HepG2 (cell line): ENCODE results near the gene BIRC6. TPM values are rescaled to one million over a fixed set of nuclear protein-coding genes. Genes with fewer than 3 reads are reported as not detected.

ENCODE experiments used
- CBX1 ChIP-seq: IDR thresholded peaks from one replicate; pipeline ENCODE4 v1.6.1; 2016; ENCODE audit warnings: antibody characterized with exemption, low read depth
- DNMT1 ChIP-seq: sonication (generic); formaldehyde crosslinking; IDR thresholded peaks from 2 replicates; pipeline ENCODE4 v1.5.1; 2020; ENCODE audit warnings: mild to moderate bottlenecking, missing genetic modification reagents
- DPF2 ChIP-seq: sonication (generic); formaldehyde crosslinking; IDR thresholded peaks from 2 replicates; pipeline ENCODE4 v1.4.0; 2020; ENCODE audit warnings: mild to moderate bottlenecking, low read depth, missing genetic modification reagents, borderline replicate concordance
- EHMT2 ChIP-seq: fragments of 200-600 bp; sonication (generic); IDR thresholded peaks from 2 replicates; pipeline ENCODE4 v1.7.0; 2017; ENCODE audit warnings: antibody characterized with exemption, low read depth, low read length, borderline replicate concordance
- ESRRA ChIP-seq: sonication (generic); formaldehyde crosslinking; IDR thresholded peaks from 2 replicates; pipeline ENCODE4 v1.5.1; 2020; ENCODE audit warnings: mild to moderate bottlenecking, low read depth, missing genetic modification reagents
- GMEB2 ChIP-seq: IDR thresholded peaks from 2 replicates; pipeline ENCODE4 v1.6.1; 2016; ENCODE audit warnings: missing biosample characterization, missing genetic modification reagents, low read depth
- GTF2F1 ChIP-seq: fragments of 150-350 bp; IDR thresholded peaks from 2 replicates; pipeline ENCODE4 v1.6.1; 2014; ENCODE audit warnings: low read length
- HNRNPL ChIP-seq: fragments of 200-400 bp; formaldehyde crosslinking; IDR thresholded peaks from 2 replicates; pipeline ENCODE4 v1.6.1; 2017; ENCODE audit warnings: mild to moderate bottlenecking, low read depth, low read length
- JUN ChIP-seq: sonication (generic); formaldehyde crosslinking; IDR thresholded peaks from 2 replicates; pipeline ENCODE4 v1.4.0; 2020; ENCODE audit warnings: mild to moderate bottlenecking, missing genetic modification reagents
- KAT7 ChIP-seq: IDR thresholded peaks from 2 replicates; pipeline ENCODE4 v1.6.1; 2018; ENCODE audit warnings: borderline replicate concordance, missing compliant biosample characterization
- LCORL ChIP-seq, 2 experiments: fragments of 450-650 bp in 1 of 2; sonication (generic) in 1 of 2; formaldehyde crosslinking in 1 of 2; IDR thresholded peaks; 2 replicates each; pipeline versions ENCODE4 v1.5.0 to v1.6.1; 2017 to 2020; ENCODE audit warnings: antibody characterized with exemption in 1 of 2, missing genetic modification reagents in 1 of 2
- POLR2A ChIP-seq, 2 experiments: IDR thresholded peaks; 2 replicates each; pipeline ENCODE4 v1.6.1; 2011; ENCODE audit warnings: low read depth in 2 of 2, low read length in 2 of 2, mild to moderate bottlenecking in 1 of 2, moderate library complexity in 1 of 2; ENCODE audit not compliant: insufficient read depth in 1 of 2
- PRPF4 ChIP-seq: fragments of 200-400 bp; formaldehyde crosslinking; IDR thresholded peaks from 2 replicates; pipeline ENCODE4 v1.6.1; 2016; ENCODE audit warnings: low read length, low read depth; ENCODE audit not compliant: poor library complexity, severe bottlenecking
- RAD51 ChIP-seq: fragments of 450-650 bp; IDR thresholded peaks from 2 replicates; pipeline ENCODE4 v1.6.1; 2016; ENCODE audit warnings: borderline replicate concordance
- REXO4 ChIP-seq: sonication (generic); formaldehyde crosslinking; IDR thresholded peaks from 2 replicates; pipeline ENCODE4 v1.8.0; 2022; ENCODE audit warnings: missing genetic modification reagents, mild to moderate bottlenecking, borderline replicate concordance
- RORA ChIP-seq: sonication (generic); formaldehyde crosslinking; IDR thresholded peaks from 2 replicates; pipeline ENCODE4 v1.5.0; 2020; ENCODE audit warnings: mild to moderate bottlenecking, missing genetic modification reagents, moderate library complexity
- SOX5 ChIP-seq: IDR thresholded peaks from 2 replicates; pipeline ENCODE4 v1.6.1; 2016; ENCODE audit warnings: borderline replicate concordance
- SP4 ChIP-seq: sonication (generic); formaldehyde crosslinking; IDR thresholded peaks from 2 replicates; pipeline ENCODE4 v1.8.1; 2023; ENCODE audit warnings: mild to moderate bottlenecking, missing genetic modification reagents
- SRSF1 ChIP-seq: fragments of 200-400 bp; formaldehyde crosslinking; optimal IDR thresholded peaks from 2 replicates; pipeline ENCODE3; 2017; ENCODE audit warnings: mild to moderate bottlenecking, low read depth, low read length, moderate library complexity
- TBX3 ChIP-seq: fragments of 450-650 bp; IDR thresholded peaks from 2 replicates; pipeline ENCODE4 v1.6.1; 2017; ENCODE audit warnings: antibody characterized with exemption, mild to moderate bottlenecking, inconsistent platforms, borderline replicate concordance
- TEAD2 ChIP-seq: sonication (generic); formaldehyde crosslinking; IDR thresholded peaks from 2 replicates; pipeline ENCODE4 v1.9.0; 2021; ENCODE audit warnings: missing genetic modification reagents
- ZNF451 ChIP-seq: sonication (generic); formaldehyde crosslinking; IDR thresholded peaks from 2 replicates; pipeline ENCODE4 v1.5.0; 2020; ENCODE audit warnings: mild to moderate bottlenecking, missing genetic modification reagents
- ZNF503 ChIP-seq: sonication (generic); formaldehyde crosslinking; IDR thresholded peaks from 2 replicates; pipeline ENCODE4 v1.4.0; 2020; ENCODE audit warnings: missing genetic modification reagents
- ZNF761 ChIP-seq: sonication (generic); formaldehyde crosslinking; conservative IDR thresholded peaks from 2 replicates; pipeline ENCODE4 v1.4.0; 2020; ENCODE audit warnings: mild to moderate bottlenecking, missing genetic modification reagents
- ZNF784 ChIP-seq: sonication (generic); formaldehyde crosslinking; IDR thresholded peaks from 2 replicates; pipeline ENCODE4 v1.5.1; 2020; ENCODE audit warnings: missing genetic modification reagents, mild to moderate bottlenecking, borderline replicate concordance
- ZSCAN30 ChIP-seq: sonication (generic); formaldehyde crosslinking; IDR thresholded peaks from 2 replicates; pipeline ENCODE4 v1.5.0; 2020; ENCODE audit warnings: mild to moderate bottlenecking, missing genetic modification reagents
- ZSCAN31 ChIP-seq: sonication (generic); formaldehyde crosslinking; IDR thresholded peaks from 2 replicates; pipeline ENCODE4 v1.5.0; 2020; ENCODE audit warnings: low read depth, mild to moderate bottlenecking, missing genetic modification reagents
- polyA plus RNA-seq, 8 experiments: library from polyadenylated mRNA; depleted of rRNA in 3 of 8; stranded (reverse) in 7 of 8; unstranded in 1 of 8; fragments of >200 nt; fragmentation: Illumina TruSeq in 4 of 8; extraction: Trizol in 4 of 8; gene quantifications; 2 replicates each; pipeline versions ENCODE4 v1.2.1 to v1.2.3, GENCODE V29; 2011 to 2016; ENCODE audit warnings: low read depth in 4 of 8, missing spikeins in 1 of 8, mixed read lengths in 1 of 8; ENCODE audit not compliant: insufficient read depth in 1 of 8
- total RNA-seq, 5 experiments: library from RNA; depleted of rRNA; stranded (reverse); fragments of >200 nt; fragmentation: Illumina TruSeq; extraction: Trizol; gene quantifications; 2 replicates each; pipeline ENCODE4 v1.2.3, GENCODE V29; 2016; ENCODE audit warnings: low read depth in 1 of 5

The BIRC6 gene
- total and polyA plus RNA-seq, 2 of the 13 experiments (the other 11 are each of a cell fraction or from before 2014, with no cell fraction given) = 65.6 to 120 TPM

- TF ChIP-seq ESRRA (peak; percentile 55; the same call in 1 of the 2 replicates), DPF2 (CRISPR knock-in tag) (no peak), SP4 (CRISPR knock-in tag) (peak; percentile 92), CBX1 (peak; percentile 46), SRSF1 (peak; percentile 71), TBX3 (no peak), TEAD2 (CRISPR knock-in tag) (no peak), ZNF451 (CRISPR knock-in tag) (no peak), HNRNPL (0 out of 2 replicates have a peak, but pooled peaks have one; percentile 64), ZNF503 (CRISPR knock-in tag) (peak; percentile 49; the same call in 1 of the 2 replicates), GMEB2 (CRISPR knock-in tag) (no peak), DNMT1 (0 out of 2 replicates have a peak, but pooled peaks have one; percentile 19), LCORL (IDR thresholded peaks at IDR 0.05) (no peak), LCORL (CRISPR knock-in tag; IDR thresholded peaks at IDR 0.05) (peak; percentile 50), KAT7 (CRISPR knock-in tag) (no peak), GTF2F1 (no peak), EHMT2 (no peak), RORA (CRISPR knock-in tag) (no peak), RAD51 (no peak), PRPF4 (no peak), JUN (no peak), SOX5 (CRISPR knock-in tag) (peak; percentile 29; the same call in 1 of the 2 replicates), POLR2A (IDR thresholded peaks at IDR 0.05; ENCODE audit: insufficient read depth in 1 of 2, low read depth in 2 of 2, low read length in 2 of 2) (peak; percentile 84 to 91), REXO4 (no peak), ZSCAN30 (no peak), ZSCAN31 (CRISPR knock-in tag) (0 out of 2 replicates have a peak, but pooled peaks have one; percentile 39), ZNF761 (CRISPR knock-in tag) (peak; percentile 71; the same call in 1 of the 2 replicates), ZNF784 (CRISPR knock-in tag) (no peak; the same call in 1 of the 2 replicates)
Observed at GRCh38 chr2:32627814-32628579, 271.2 kb downstream of the BIRC6 start, which contains the start of gene TTC27 (continued).
